Measurements from ENCODE around the gene TRPM3. TPM values are rescaled to one million over a fixed set of nuclear protein-coding genes. Genes with fewer than 3 reads are reported as not detected.

TRPM3 gene
- total RNA-seq, 2 experiments from 2014 or later = not detected

GRCh38 chr9:70564468-70565335 is 556.7 kb downstream of the TRPM3 start:
- Mint-ChIP-seq H3K4me1 (ENCODE audit: low read depth) (peaks cover 52% of the 10 kb centered on the region), H3K9me3 (no peaks in the 10 kb centered on the region), H3K4me3 (peak overlapping the region; percentile 67), H3K36me3 (ENCODE audit: low read depth) (no peaks in the 10 kb centered on the region), H3K27me3 (no peaks in the 10 kb centered on the region), H3K27ac (peak overlapping the region; percentile 86)
- H3K27ac ChIP-seq (ENCODE audit: low read depth in 1 of 2, low read length in 2 of 2) = peak overlapping the region; percentile 57 to 72
- H3K9me3 ChIP-seq (ENCODE audit: control insufficient read depth in 1 of 2, insufficient read depth in 1 of 2, low read length in 2 of 2) = no peaks in the 10 kb centered on the region
- no peaks in the 10 kb centered on the region for H3K36me3 ChIP-seq (ENCODE audit: insufficient read depth, low read length)
- peaks cover 30% of the 10 kb centered on the region for H3K4me1 ChIP-seq (ENCODE audit: insufficient read depth, low read length)
- DNase-seq (no peak), ATAC-seq (ENCODE audit: poor library complexity) (no peak)
- no peak overlapping the region for H3K4me3 ChIP-seq (ENCODE audit: low read length)
- ChIA-PET POLR2A (interaction anchor here (0.9 to 5.9 kb wide), 9 partner anchors 17 to 154 kb away, joined by 3 to 61 read pairs (median 5); partner anchors contain the start of gene KLF9), CTCF (interaction anchor here (2.0 kb wide), 1 partner anchor 37 kb away, joined by 6 read pairs; no protein-coding TSS in a partner anchor)
- TF ChIP-seq CTCF (IDR thresholded peaks at IDR 0.05) = no peak
- no peaks in the 10 kb centered on the region for H3K27me3 ChIP-seq (ENCODE audit: control insufficient read depth in 1 of 2, insufficient read depth in 2 of 2, low read length in 2 of 2)
- intact Hi-C loops (cut with DNase I, micrococcal nuclease) = loop anchor here (5.0 to 10.0 kb wide), 3 partner anchors 38 to 310 kb away; partner anchors contain the start of gene SMC5 (in 1 of the 2)

GRCh38 chr9:70563431-70564204 is 557.8 kb downstream of the TRPM3 start:
- Histone ChIP-seq H3K36me3 (ENCODE audit: insufficient read depth, low read length) (no peaks in the 10 kb centered on the region), H3K4me1 (ENCODE audit: insufficient read depth, low read length) (peaks cover 30% of the 10 kb centered on the region), H3K4me3 (ENCODE audit: low read length) (peak overlapping the region; percentile 23), H3K27me3 (ENCODE audit: control insufficient read depth in 1 of 2, insufficient read depth in 2 of 2, low read length in 2 of 2) (no peaks in the 10 kb centered on the region), H3K9me3 (ENCODE audit: control insufficient read depth in 1 of 2, insufficient read depth in 1 of 2, low read length in 2 of 2) (no peaks in the 10 kb centered on the region), H3K27ac (ENCODE audit: low read depth in 1 of 2, low read length in 2 of 2) (peak overlapping the region; percentile 57 to 72)
- no peaks in the 10 kb centered on the region for H3K36me3 Mint-ChIP-seq (ENCODE audit: low read depth)
- ATAC-seq (ENCODE audit: poor library complexity) = peak; percentile 93
- peaks cover 52% of the 10 kb centered on the region for H3K4me1 Mint-ChIP-seq (ENCODE audit: low read depth)
- H3K9me3 Mint-ChIP-seq = no peaks in the 10 kb centered on the region
- intact Hi-C loops (cut with DNase I, micrococcal nuclease) = loop anchor here (2.0 to 10.0 kb wide), 4 partner anchors 39 to 309 kb away; partner anchors contain the start of gene SMC5 (in 1 of the 2)
- no peak for TF ChIP-seq CTCF (IDR thresholded peaks at IDR 0.05)
- ChIA-PET POLR2A (interaction anchor here (0.9 to 5.9 kb wide), 11 partner anchors 18 to 153 kb away, joined by 3 to 61 read pairs (median 5); partner anchors contain the start of gene KLF9), CTCF (no interaction called here)
- DNase-seq = peak; percentile 7 to 83 (median 37)
- H3K4me3 Mint-ChIP-seq = peak overlapping the region; percentile 67
- H3K27ac Mint-ChIP-seq = peak overlapping the region; percentile 86
- no peaks in the 10 kb centered on the region for H3K27me3 Mint-ChIP-seq

- H3K36me3 Mint-ChIP-seq (ENCODE audit: low read depth) = no peaks in the 10 kb centered on the region
- H3K27ac Mint-ChIP-seq = peak overlapping the region; percentile 86
- H3K4me3 ChIP-seq (ENCODE audit: low read length) = no peak overlapping the region
- H3K4me3 Mint-ChIP-seq = peak overlapping the region; percentile 67
- no peaks in the 10 kb centered on the region for H3K27me3 ChIP-seq (ENCODE audit: control insufficient read depth in 1 of 2, insufficient read depth in 2 of 2, low read length in 2 of 2)
- no peaks in the 10 kb centered on the region for H3K36me3 ChIP-seq (ENCODE audit: insufficient read depth, low read length)
- H3K4me1 ChIP-seq (ENCODE audit: insufficient read depth, low read length) = peaks cover 30% of the 10 kb centered on the region
- H3K9me3 Mint-ChIP-seq = no peaks in the 10 kb centered on the region
- no peak for ATAC-seq (ENCODE audit: poor library complexity)
- TF ChIP-seq CTCF (IDR thresholded peaks at IDR 0.05) = no peak
- no peaks in the 10 kb centered on the region for H3K9me3 ChIP-seq (ENCODE audit: control insufficient read depth in 1 of 2, insufficient read depth in 1 of 2, low read length in 2 of 2)
- ChIA-PET POLR2A (interaction anchor here (0.9 to 5.9 kb wide), 8 partner anchors 19 to 152 kb away, joined by 3 to 61 read pairs (median 5); partner anchors contain the start of gene KLF9), CTCF (no interaction called here)
- H3K27me3 Mint-ChIP-seq = no peaks in the 10 kb centered on the region
- peak overlapping the region; percentile 57 to 72 for H3K27ac ChIP-seq (ENCODE audit: low read depth in 1 of 2, low read length in 2 of 2)
- intact Hi-C loops (cut with DNase I, micrococcal nuclease) = loop anchor here (2.0 to 10.0 kb wide), 4 partner anchors 39 to 308 kb away; partner anchors contain the start of gene SMC5 (in 1 of the 2)
- no peak for DNase-seq
- peaks cover 52% of the 10 kb centered on the region for H3K4me1 Mint-ChIP-seq (ENCODE audit: low read depth)
These were observed 558.4 kb downstream of the TRPM3 start for GRCh38 chr9:70563010-70563409.

Measured in CD4-positive, alpha-beta T cell (primary cell).